ENCODE measurements around the gene SARS1.
"Not testable (repeated sequence)": the region's sequence is repeated elsewhere in the genome, so short reads cannot be mapped to it uniquely, and the experiment has no call there.

SARS1 gene

GRCh38 chr1:109193653-109194590, 19.8 kb upstream of the SARS1 start:
- DNase-seq = peak; percentile 60

GRCh38 chr1:109197158-109198042, 16.3 kb upstream of the SARS1 start:
- DNase-seq = no peak

DNA sequence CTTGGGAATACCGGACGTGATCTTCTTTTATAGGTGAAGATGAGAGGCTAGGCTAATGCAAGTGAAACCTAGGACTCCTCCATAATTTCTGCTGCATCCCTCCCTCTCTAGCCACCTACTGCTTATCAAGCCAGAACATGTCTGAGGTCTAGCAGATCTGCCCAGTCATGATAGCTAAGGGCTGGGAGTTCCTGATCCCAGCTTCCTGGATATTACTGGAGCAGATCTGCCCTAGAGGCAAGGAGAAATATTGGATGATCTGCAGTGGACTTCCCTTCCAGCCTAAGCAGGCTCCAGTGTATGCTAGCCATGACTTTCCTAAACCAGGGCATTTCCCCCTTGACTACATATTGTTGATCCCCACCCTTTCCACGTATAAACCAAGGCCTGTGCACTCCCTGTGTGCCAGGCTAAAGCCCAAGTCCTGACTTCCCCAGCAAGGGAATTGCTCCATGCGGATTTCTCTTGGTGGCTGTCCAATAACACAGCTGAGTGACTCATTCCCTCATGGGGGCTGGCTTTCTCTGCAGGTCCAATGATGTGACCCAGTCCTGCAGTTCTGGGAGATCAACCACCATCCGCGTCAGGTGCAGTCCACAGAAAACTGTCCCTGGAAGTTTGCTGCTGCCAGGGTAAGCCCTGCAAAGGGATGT, 15.5 kb upstream of the SARS1 start:
- DNase-seq = no peak

DNA sequence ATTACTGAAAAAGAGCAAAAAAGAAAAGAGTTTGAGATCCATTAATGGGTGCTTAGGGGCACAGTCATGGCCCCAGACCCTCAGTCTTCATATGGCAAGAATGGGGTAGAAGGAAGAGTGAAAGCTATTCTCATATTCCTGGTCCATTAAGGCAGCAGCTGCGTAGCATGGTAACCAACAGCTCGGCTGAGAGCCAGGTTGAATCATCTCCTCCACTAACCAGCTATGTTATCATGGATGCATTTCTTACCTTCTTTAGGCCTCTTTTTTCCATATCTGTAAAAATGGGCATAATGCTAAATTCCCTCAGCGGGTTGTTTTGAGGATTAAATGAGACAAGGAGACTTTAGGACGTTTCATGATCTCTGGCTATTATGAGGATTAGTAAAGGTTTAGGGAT, 15.0 kb upstream of the SARS1 start:
- no peak for DNase-seq

DNA sequence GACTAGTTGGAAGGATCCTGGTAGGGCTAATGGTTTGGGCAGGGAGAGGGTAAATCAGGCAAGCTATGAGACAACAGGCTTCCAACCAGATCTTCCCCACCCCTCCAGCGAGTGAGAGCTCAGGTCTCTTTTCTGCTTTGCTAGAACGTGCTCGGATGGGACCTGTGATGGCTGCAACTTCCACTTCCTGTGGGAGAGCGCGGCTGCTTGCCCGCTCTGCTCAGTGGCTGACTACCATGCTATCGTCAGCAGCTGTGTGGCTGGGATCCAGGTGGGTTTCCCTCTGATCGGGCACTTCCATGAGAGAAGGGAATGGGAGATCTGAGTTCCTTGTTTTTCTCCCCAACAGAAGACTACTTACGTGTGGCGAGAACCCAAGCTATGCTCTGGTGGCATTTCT, 14.0 kb upstream of the SARS1 start:
- no peak for DNase-seq

DNA sequence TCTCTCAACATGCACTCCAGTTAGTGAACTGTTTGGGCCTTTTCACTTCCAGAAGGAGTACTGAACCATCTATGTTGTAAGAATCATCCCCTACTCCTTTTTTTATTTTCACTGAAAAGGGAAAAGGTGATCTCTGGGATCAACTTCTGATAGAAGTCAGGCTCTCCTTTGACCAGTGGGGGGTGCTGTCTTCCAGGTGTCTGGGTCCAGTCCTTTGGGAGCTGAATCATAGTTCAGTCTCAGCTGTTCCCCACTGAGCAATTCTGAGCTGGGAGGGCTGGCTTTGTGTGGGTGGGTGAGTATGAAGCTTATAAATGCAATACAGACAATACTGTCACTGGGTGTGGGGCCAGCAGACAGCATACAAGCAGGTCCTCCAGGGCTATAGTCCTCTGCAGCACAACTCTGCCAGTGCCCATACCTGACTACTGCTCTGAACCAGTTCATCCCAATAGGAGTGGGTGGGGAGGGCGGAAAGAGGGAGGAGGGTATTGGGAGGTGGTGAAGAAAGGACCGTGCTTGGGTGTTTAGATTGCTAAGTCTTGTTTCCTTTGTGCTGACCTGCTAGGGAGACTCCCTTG, 12.5 kb upstream of the SARS1 start:
- DNase-seq = peak; percentile 20

GRCh38 chr1:109204484-109204883, 9.2 kb upstream of the SARS1 start:
- DNase-seq = no peak

DNA sequence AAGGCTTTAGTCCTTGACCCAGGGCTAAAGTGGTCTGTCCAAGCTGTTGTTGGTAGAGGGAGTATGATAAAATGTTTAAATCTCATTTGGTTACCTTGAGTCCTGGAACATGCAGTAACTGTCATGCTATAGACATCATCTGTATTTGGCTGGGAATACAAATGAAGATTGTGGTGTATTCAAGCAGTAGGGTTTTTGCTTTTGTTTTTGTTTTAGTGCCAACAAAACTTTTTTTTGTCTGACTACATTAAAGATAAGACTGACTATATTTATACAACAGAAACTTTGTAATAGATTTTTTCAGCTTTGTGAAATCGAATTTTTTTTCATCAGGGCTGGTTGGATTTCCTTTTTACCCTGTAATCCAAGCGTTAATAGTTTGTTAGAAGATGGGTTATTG, 7.4 kb upstream of the SARS1 start:
- no peak for DNase-seq

DNA sequence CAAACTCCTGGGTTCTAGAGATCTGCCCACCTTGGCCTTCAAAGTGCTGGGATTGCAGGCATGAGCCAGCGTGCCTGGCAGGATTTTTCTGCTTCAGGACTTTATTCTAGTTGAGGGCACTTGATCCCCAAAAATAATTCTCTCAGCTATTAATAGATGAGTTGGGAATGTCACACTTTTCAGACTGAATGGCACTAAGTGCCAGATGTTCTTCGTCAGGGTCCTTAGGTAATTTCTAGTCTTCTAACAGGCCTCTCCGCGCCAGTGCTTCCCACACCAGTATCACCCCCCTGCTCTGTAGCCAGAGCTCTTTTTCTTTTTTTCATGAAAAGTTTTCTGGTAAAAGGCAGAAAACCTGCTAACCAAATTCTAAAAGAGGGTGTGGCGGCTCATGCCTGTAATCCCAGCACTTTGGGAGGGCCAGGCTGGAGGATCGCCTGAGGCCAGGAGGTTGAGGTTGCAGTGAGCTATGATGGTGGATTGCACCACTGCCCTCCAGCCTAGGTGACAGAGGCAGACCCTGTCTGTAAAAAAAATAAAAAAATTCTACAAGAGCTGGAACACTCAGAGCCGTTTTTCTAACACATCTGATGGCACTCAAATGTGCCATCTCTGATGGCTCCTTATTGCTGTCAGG, 6.1 kb upstream of the SARS1 start:
- no peak for DNase-seq

GRCh38 chr1:109208394-109208793, 5.3 kb upstream of the SARS1 start:
- DNase-seq = no peak

GRCh38 chr1:109208836-109209463, 4.8 kb upstream of the SARS1 start:
- no peak for DNase-seq

GRCh38 chr1:109210058-109210457, 3.7 kb upstream of the SARS1 start:
- DNase-seq = no peak

- no peak for DNase-seq
Observed at GRCh38 chr1:109213345-109213823, 334 bp upstream of the SARS1 start.

DNA sequence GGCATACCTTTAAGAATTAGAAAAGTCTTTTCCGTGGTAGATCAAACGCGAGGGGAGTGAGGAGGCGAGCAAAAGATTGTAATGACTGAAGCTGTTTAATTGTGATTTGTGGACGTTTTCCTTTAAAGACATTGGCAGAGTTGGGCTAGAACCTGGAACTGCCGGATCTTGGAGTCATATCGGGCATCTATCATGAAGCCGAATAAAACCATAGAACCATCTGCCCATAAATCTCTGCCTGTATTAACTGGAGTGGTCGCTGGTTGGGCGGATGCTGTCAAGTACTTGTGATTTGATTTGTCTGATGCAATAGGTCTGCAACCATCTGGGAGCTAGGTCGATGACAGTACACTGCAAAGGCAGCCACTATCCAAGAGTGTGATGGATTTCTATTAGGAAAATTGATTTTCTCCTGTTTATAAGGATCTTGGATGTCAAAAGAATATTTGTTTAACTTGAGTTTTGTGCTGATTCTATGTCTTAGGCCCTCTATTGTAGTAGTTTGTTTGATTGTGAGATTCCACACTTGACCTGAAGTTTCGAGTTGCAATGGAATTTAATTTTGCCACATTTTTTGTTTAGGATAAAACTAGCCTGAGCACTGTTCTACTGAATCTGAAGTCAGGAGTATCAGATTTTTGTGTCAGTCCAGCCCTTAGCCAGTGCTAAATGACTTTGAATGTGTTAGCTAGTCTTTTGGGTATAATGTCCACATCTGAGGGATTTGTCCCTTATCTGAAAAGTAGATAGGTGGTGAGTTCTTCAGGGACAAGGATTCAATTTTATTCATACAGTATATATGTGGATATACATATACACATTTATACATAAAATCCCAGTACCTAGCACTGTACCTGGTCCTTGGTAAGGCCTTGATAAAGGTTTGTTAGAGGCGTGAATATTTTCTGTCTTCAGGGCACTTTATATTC, 1.2 kb downstream of the SARS1 start:
- DNase-seq = peak; percentile 41

GRCh38 chr1:109216662-109217061, 2.9 kb downstream of the SARS1 start:
- DNase-seq = no peak

- no peak for DNase-seq
Observed at GRCh38 chr1:109218516-109218915, 4.8 kb downstream of the SARS1 start.

DNA sequence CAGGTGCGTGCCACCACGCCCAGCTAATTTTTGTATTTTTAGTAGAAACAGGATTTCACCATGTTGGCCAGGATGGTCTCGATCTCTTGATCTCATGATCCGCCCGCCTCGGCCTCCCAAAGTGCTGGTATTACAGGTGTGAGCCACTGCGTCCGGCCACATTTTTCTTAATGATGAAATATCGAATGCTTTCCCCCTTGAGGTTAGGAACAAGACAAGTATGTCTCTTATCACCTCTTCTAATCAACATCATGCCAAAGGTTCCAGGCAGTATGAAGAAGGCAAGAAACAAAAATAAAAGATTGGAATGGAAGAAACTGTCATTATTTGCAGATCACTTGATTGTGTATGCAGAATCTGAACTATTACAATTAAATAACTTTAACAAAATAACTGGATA, 7.5 kb downstream of the SARS1 start:
- not testable (repeated sequence) for DNase-seq

- no peak for DNase-seq
Observed at GRCh38 chr1:109225308-109225707, 11.6 kb downstream of the SARS1 start.

- no peak for DNase-seq
Observed at GRCh38 chr1:109225711-109226445, 12.2 kb downstream of the SARS1 start.

DNA sequence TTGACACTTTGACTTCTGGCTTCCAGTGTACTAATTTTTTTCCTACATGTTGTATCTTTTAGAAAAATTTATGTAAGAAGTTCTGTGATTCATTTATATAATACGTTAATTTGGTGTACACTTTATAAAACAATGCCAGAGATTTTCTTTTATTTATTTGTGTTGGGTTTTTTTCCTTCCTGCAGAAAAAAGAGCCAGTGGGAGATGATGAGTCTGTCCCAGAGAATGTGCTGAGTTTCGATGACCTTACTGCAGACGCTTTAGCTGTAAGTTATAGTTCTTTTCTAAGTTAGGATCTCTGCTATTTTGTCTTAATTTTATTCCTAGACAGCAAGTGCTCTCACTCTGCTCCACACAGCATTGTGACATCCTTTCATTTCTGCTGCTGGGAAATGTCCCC, 14.4 kb downstream of the SARS1 start:
- DNase-seq = no peak
